Heart left ventricle (tissue), 16 donors: ENCODE data around the gene CERS1. TPM values are rescaled to one million over a fixed set of nuclear protein-coding genes. Genes with fewer than 3 reads are reported as not detected.
A peak's percentile ranks its signal among the peaks of the same experiment; 100 is the strongest.

Experiments used
- ATAC-seq, 4 donors: fragments of 200-7000 bp; cut with Tn5 transposase; one replicate each; pipeline ENCODE4 v1.9.1; 2020 to 2022; ENCODE audit warnings: moderate library complexity in 4 of 4, mild to moderate bottlenecking in 3 of 4, moderate number of reproducible peaks in 1 of 4
- DNase-seq, 5 donors: peaks; one replicate each; pipeline ENCODE4 v3.0.0-alpha.2; 2020
- H3K27ac ChIP-seq, 12 donors: fragments of 200-600 bp; sonication (generic) in 4 of 12; one replicate each; pipeline versions ENCODE4 v1.5.0 to v1.8.0; 2016 to 2022; ENCODE audit warnings: mild to moderate bottlenecking in 2 of 12
- H3K27me3 ChIP-seq, 9 donors: fragments of 200-600 bp; sonication (generic) in 2 of 9; one replicate each; pipeline versions ENCODE4 v1.5.1 to v1.8.0; 2016 to 2022; ENCODE audit warnings: mild to moderate bottlenecking in 3 of 9
- H3K36me3 ChIP-seq, 9 donors: fragments of 200-600 bp; sonication (generic) in 2 of 9; one replicate each; pipeline versions ENCODE4 v1.5.0 to v1.8.0; 2018 to 2022; ENCODE audit warnings: mild to moderate bottlenecking in 2 of 9
- H3K4me1 ChIP-seq, 12 donors: fragments of 200-600 bp; sonication (generic) in 4 of 12; one replicate each; pipeline versions ENCODE4 v1.5.0 to v1.8.0; 2016 to 2022; ENCODE audit warnings: mild to moderate bottlenecking in 3 of 12
- H3K4me3 ChIP-seq, 12 donors: fragments of 200-600 bp; sonication (generic) in 4 of 12; one replicate each; pipeline versions ENCODE4 v1.5.0 to v1.8.0; 2017 to 2022; ENCODE audit warnings: mild to moderate bottlenecking in 9 of 12, moderate library complexity in 4 of 12
- H3K9me3 ChIP-seq, 12 donors: fragments of 200-600 bp; sonication (generic) in 4 of 12; one replicate each; pipeline versions ENCODE4 v1.5.0 to v1.8.0; 2016 to 2022; ENCODE audit warnings: mild to moderate bottlenecking in 1 of 12
- CTCF ChIP-seq, 12 donors: fragments of 200-600 bp; sonication (generic) in 4 of 12; IDR thresholded peaks; one replicate each; pipeline versions ENCODE4 v1.5.0 to v1.8.0; 2018 to 2022; ENCODE audit warnings: antibody characterized with exemption in 12 of 12, mild to moderate bottlenecking in 5 of 12
- POLR2A ChIP-seq, 2 donors: fragments of 450-650 bp; IDR thresholded peaks; one replicate each; pipeline ENCODE4 v1.6.1; 2017; ENCODE audit warnings: antibody characterized with exemption in 2 of 2, mild to moderate bottlenecking in 2 of 2, moderate library complexity in 2 of 2
- WGBS, 4 donors: extraction: QIAGEN DNeasy Blood & Tissue Kit in 2 of 4; methylation state at CpG; one replicate each; pipeline versions ENCODE4 v1.1.5 to v1.1.7; 2013 to 2018; 5-methylcytosine and 5-hydroxymethylcytosine counted together
- intact Hi-C, 10 donors: fragments of 100-400 bp; cut with DNase I; formaldehyde crosslinking; loops; one replicate each; pipeline versions ENCODE4 v1.11.1 to v1.14.2; 2022
- polyA plus RNA-seq, 2 donors: library from polyadenylated mRNA; stranded (reverse); fragments of 200-250 nt; gene quantifications; one replicate each; pipeline ENCODE4 v1.2.3, GENCODE V29; 2013
- total RNA-seq, 9 donors: library from RNA; depleted of rRNA in 2 of 9; stranded (reverse); fragments of >200 nt in 2 of 9; fragmentation: NEBNext Ultra II Directional in 3 of 9; extraction: Animal tissue kit (Norgen Biotek cat#: 25700) in 3 of 9; gene quantifications; one replicate each; pipeline versions ENCODE4 v1.1.0 to v1.2.4, GENCODE V29; 2016 to 2023
- donor health status: ischemic (EF 13 %, LVEDD 7.1; RV severe dilation, severe dysfunction).
- donor health status: healthy with polysubstance abuse.
- donor health status: DM: no; HTN: yes; CAD: no.
- donor health status: DM: no; HTN: no; CAD: no.
- donor health status: ischemic (EF 25% LVEDD 6.9; RV normal size, moderate dysfunction).
- donor health status: ischemic (EF 25% LVEDD 5.7; RV mildly dilated, moderate dysfunction).
- donor health status: healthy.
- donor health status: DM: yes; HTN: yes; CAD: no.
- donor health status: ischemic (EF 35%, LVEDD 5.7; RV mildly dilated, moderate dysfunction).
- donor health status: nonischemic (EF 11% LVEDD 7.7; RV severe dilation, severe dysfunction).
- donor health status: DM: yes; HTN: yes; CAD: no.
- donor health status: PGD.
- donor health status: ischemic (EF 29% LVEDD 5.4; RV normal size, mild dysfunction).
- donor health status: nonischemic (EF 23%, LVEDD 6.1; RV moderate dilation, normal function).

The CERS1 gene
- total and polyA plus RNA-seq, 11 donors: 0.21 to 2.1 (median 0.52) TPM

GRCh38 chr19:18844806-18845329, 51.1 kb downstream of the CERS1 start:
- ATAC-seq: no peak
- WGBS, 4 donors: 93 to 96% (median 94%) methylated on average over 7 to 8 of the region's 8 CpGs
- DNase-seq: peak in 1 of 5 donors; percentile 25

GRCh38 chr19:18843960-18844359, 52.0 kb downstream of the CERS1 start:
- Histone ChIP-seq H3K36me3 (peaks cover 0 to 13% (median 0%) of the 10 kb centered on the region in 9 donors), H3K9me3 (no peaks in the 10 kb centered on the region), H3K27ac (no peak overlapping the region), H3K4me3 (no peak overlapping the region), H3K27me3 (no peaks in the 10 kb centered on the region), H3K4me1 (peaks cover 26 to 95% (median 77%) of the 10 kb centered on the region in 12 donors)
- WGBS, 4 donors: 70 to 85% (median 82%) methylated on average over 7 of the region's 7 CpGs
- no peak for ATAC-seq
- intact Hi-C loops: loop anchor here in 6 of 10 donors (10.0 kb wide), 5 partner anchors 159 to 399 kb away; partner anchors contain the start of gene CRTC1 (in 3 of the 6)
- TF ChIP-seq CTCF (IDR thresholded peaks at IDR 0.05) (no peak), POLR2A (IDR thresholded peaks at IDR 0.05) (no peak)
- no peak for DNase-seq

More at GRCh38 chr19:18844806-18845329, 51.1 kb downstream of the CERS1 start:
- H3K4me1 ChIP-seq: peaks cover 34 to 95% (median 77%) of the 10 kb centered on the region in 12 donors
- intact Hi-C loops: loop anchor here (5.0 to 10.0 kb wide), 10 partner anchors 160 to 400 kb away; partner anchors contain the start of genes CRTC1 (in 3 of the 10) and REX1BD (in 1 of the 10)
- H3K36me3 ChIP-seq: peaks cover 0 to 9% (median 0%) of the 10 kb centered on the region in 9 donors
- H3K4me3 ChIP-seq: no peak overlapping the region
- H3K27me3 ChIP-seq: no peaks in the 10 kb centered on the region
- no peak overlapping the region for H3K27ac ChIP-seq
- no peaks in the 10 kb centered on the region for H3K9me3 ChIP-seq
- TF ChIP-seq CTCF (IDR thresholded peaks at IDR 0.05) (no peak), POLR2A (IDR thresholded peaks at IDR 0.05) (no peak)

GRCh38 chr19:18842166-18842565, 53.8 kb downstream of the CERS1 start:
- DNase-seq (no peak), ATAC-seq (no peak)
- Histone ChIP-seq H3K36me3 (peaks cover 0 to 24% (median 3%) of the 10 kb centered on the region in 9 donors), H3K27ac (no peak overlapping the region), H3K4me3 (no peak overlapping the region), H3K9me3 (no peaks in the 10 kb centered on the region), H3K27me3 (no peaks in the 10 kb centered on the region), H3K4me1 (peaks cover 17 to 92% (median 70%) of the 10 kb centered on the region in 12 donors)
- WGBS, 4 donors: 25 to 52% (median 37%) methylated on average over 7 of the region's 7 CpGs
- intact Hi-C loops: loop anchor here in 6 of 10 donors (10.0 kb wide), 5 partner anchors 157 to 397 kb away; partner anchors contain the start of gene CRTC1 (in 3 of the 6)
- no peak for TF ChIP-seq CTCF (IDR thresholded peaks at IDR 0.05)

GRCh38 chr19:18841400-18841799, 54.6 kb downstream of the CERS1 start:
- H3K4me3 ChIP-seq: no peak overlapping the region
- intact Hi-C loops: loop anchor here in 6 of 10 donors (10.0 kb wide), 5 partner anchors 157 to 397 kb away; partner anchors contain the start of gene CRTC1 (in 3 of the 6)
- no peaks in the 10 kb centered on the region for H3K9me3 ChIP-seq
- H3K27me3 ChIP-seq: no peaks in the 10 kb centered on the region
- peak in 1 of 5 donors; percentile 52 for DNase-seq
- H3K27ac ChIP-seq: no peak overlapping the region
- 64 to 68% (median 67%) methylated on average over 14 to 15 of the region's 15 CpGs for WGBS, 4 donors
- no peak for TF ChIP-seq CTCF (IDR thresholded peaks at IDR 0.05)
- TF ChIP-seq POLR2A (IDR thresholded peaks at IDR 0.05): no peak
- ATAC-seq: no peak
- H3K4me1 ChIP-seq: peaks cover 12 to 87% (median 65%) of the 10 kb centered on the region in 12 donors
- peaks cover 0 to 26% (median 3%) of the 10 kb centered on the region in 9 donors for H3K36me3 ChIP-seq
